ENCODE measurements around the gene SHC3. TPM values are rescaled to one million over a fixed set of nuclear protein-coding genes. Genes with fewer than 3 reads are reported as not detected.

Gene SHC3
- total RNA-seq, 1 experiment from 2014 or later, result 0.69 TPM

DNA sequence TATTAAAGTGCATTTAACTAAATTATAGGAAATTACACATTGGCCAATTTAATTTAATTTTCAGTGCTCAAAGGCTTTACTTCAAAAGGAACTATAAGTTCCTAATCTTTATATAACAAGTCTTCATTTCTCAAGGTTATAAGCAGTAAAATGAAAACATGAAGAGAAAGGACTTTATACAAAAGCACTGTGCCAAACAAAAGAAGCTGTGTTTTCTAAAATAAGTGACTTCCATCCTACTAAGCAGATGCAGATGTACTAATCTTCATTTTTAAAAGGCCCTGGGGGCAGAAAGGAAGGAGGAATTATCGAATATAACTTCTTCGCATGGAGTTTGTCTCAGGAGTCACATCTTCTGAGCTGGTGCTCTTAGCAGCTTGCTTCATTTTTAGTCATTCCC, 81.4 kb downstream of the SHC3 start:
- H3K36me3 ChIP-seq, result no peaks in the 10 kb centered on the region
- no peak for DNase-seq

DNA sequence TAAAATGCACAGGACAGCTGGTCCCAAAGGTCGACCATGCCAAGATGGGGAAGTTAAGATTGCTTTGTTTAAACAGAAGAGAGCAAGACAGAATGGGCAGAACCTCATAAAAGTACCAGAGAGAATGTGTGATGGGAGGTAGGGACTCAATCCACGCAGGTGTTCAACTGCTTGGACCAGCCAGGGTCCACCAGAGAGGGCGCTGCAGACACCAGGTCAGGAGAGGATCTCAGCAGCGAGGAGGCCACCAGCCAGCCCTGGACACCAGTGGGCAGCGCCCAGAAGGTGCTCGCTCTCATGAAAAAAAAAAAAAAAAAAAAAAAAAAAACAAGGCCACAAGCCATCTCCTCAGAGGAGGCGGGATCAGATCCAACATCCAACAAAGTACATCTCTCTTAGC, 81.8 kb downstream of the SHC3 start:
- Histone ChIP-seq H3K27me3 (no peaks in the 10 kb centered on the region), H3K4me3 (no peak overlapping the region), H3K36me3 (no peaks in the 10 kb centered on the region), H3K9me3 (no peaks in the 10 kb centered on the region)
- DNase-seq, result no peak

More for the DNA sequence above, 81.4 kb downstream of the SHC3 start:
- no peak overlapping the region for H3K4me3 ChIP-seq
- no peaks in the 10 kb centered on the region for H3K27me3 ChIP-seq
- no peaks in the 10 kb centered on the region for H3K9me3 ChIP-seq

DNA sequence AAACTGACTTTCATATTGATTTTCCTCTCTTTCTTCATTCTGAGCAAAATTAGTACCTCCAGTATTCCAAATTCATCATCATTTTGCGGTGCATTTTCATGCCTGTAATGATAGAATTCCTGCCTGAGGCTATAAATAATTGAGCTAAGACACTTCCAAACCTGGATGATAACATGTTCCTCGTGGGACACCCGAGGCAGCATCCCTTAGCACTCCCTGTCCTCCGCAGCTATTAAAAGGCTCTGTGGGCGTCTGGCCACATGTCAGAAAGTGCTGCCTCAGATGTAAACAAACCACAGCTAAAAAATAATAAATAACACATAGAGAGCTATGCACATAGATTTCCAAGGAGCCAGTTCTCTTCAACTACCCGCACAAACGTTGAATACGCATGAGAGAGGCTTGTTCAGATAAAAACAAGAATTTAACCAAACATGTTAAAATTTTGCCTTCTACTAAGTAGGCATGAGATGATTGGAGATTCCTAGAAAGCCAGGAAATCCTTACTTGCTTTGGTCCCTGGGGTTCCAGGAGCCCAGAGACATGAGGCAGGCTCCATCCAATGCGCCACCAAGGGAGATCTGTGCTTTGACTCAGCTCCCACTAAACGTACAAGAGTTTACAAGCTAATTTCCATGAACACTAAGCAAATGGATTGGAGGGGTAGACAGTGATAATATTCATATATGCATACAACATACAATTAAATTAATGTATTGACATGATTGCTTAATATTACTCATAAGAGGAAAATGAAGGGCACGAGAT, 82.7 kb downstream of the SHC3 start:
- H3K27me3 ChIP-seq, result no peaks in the 10 kb centered on the region
- no peak for DNase-seq
- H3K36me3 ChIP-seq, result no peaks in the 10 kb centered on the region
- no peaks in the 10 kb centered on the region for H3K9me3 ChIP-seq
- H3K4me3 ChIP-seq, result no peak overlapping the region

DNA sequence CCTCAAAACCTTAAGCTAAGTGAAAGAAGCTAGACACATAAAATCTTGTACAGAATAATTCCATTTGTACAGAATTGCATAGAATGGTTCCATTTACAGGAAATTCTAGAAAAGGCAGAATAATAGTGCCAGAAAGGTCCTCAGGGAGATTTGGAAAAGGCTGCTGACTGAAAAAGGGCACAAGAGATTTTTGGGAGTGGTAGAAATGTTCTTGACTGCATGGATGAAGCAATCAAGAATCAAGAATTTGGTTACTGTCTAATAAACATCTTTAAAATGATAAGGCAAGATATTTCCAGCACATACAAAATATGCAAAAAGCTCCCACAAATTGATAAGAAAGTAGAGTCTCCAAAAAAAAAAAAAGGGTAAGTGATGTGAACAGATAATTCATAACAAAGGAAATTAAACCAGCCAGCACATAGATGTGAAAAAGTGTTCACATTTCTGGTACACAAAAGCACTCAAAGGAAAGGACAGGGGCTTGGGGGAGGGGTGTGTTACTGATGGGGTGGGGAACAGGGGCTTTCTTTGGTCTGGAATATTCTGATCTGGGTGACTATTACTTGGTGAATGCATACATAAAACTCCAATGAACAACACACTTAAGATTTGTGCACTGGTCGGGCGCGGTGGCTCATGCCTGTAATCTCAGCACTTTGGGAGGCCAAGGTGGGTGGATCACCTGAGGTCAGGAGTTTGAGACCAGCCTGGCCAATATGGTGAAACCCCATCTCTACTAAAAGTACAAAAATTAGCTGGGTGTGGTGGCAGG, 85.2 kb downstream of the SHC3 start:
- Histone ChIP-seq H3K27me3 (no peaks in the 10 kb centered on the region), H3K4me3 (no peak overlapping the region), H3K36me3 (no peaks in the 10 kb centered on the region), H3K9me3 (no peaks in the 10 kb centered on the region)
- DNase-seq, result no peak

DNA sequence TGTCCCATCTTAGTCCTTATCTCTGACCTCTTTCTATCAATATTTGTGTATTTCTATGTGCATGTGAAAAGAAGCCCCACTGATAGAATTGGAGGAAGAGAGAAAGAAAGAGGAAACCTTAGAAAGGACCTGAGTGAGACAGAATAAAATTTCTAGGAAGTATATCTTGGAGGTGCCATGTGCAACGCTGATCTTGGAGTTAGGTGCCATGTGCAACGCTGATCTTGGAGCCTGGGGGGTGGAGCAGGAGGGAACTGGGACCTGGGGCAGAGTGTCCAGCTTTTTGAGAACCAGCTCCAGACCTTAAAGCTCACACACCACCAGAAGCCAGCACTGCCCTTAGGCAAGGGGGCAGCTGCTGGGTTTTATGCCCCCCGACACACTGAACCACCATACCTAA, 89.4 kb downstream of the SHC3 start:
- H3K9me3 ChIP-seq, result no peaks in the 10 kb centered on the region
- no peak overlapping the region for H3K4me3 ChIP-seq
- H3K36me3 ChIP-seq, result no peaks in the 10 kb centered on the region
- DNase-seq, result no peak
- H3K27me3 ChIP-seq, result no peaks in the 10 kb centered on the region

DNA sequence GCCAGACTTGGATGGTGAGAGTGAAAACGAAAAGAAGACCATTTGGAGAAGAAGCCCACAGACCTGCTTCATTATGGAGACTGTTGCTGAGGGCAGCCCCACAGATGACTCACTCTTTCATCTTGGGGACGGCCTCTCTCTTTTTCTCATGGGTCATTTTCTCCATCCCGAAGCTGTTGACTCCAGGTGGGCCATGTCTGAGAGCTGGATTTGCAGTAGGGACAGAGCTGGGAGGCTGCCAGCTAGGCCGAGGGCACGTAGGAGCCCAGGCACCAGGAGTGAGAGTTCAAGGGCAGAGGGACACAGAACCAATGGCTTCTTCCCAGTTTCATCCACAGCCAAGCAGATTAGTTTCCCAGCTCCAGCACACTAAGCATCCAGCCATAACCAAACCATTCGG, 95.0 kb downstream of the SHC3 start:
- H3K27me3 ChIP-seq, result no peaks in the 10 kb centered on the region
- H3K36me3 ChIP-seq, result no peaks in the 10 kb centered on the region
- DNase-seq, result no peak
- H3K4me3 ChIP-seq, result no peak overlapping the region
- H3K9me3 ChIP-seq, result no peaks in the 10 kb centered on the region

DNA sequence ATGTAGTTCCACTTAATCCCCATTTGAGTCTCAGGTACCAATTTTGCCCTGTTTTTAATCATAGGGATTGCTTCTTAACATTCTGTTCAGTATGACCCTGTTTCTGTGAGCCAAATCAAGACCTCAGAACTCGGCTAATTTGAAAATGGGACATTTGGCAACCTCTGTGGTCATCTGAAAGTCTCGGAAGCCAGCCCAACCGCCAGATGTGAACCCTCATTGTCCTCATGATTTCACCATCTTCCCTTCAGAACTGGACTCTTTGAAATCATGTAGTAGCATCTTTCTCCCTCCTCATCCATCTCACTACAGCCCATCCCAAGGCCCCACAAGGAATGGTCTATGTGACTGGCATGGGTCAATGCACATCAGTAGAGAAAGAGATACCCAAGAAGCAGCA, 98.4 kb downstream of the SHC3 start:
- DNase-seq, result no peak
- Histone ChIP-seq H3K9me3 (no peaks in the 10 kb centered on the region), H3K4me3 (no peak overlapping the region), H3K36me3 (no peaks in the 10 kb centered on the region), H3K27me3 (no peaks in the 10 kb centered on the region)

DNA sequence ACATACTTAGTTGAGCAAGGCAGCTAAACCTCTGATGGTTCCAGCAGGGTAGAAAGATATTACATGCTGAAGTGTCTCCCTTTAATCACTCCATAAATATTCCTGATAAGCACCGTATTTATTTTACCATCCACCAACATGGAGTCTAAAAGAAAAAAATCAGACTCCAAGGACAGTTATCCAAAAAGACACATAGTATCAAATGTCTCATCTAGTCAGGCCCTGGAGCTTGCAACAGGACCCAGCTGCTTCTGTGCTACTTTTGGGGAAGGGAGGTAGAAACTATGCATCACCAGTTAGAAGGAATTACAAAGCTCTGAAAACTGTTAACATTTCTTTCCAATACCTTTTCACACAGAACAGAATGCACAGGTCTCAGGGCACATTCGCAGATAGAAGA, 99.2 kb downstream of the SHC3 start:
- H3K36me3 ChIP-seq, result no peaks in the 10 kb centered on the region
- H3K4me3 ChIP-seq, result no peak overlapping the region
- DNase-seq, result no peak
- H3K9me3 ChIP-seq, result no peaks in the 10 kb centered on the region
- H3K27me3 ChIP-seq, result no peaks in the 10 kb centered on the region

DNA sequence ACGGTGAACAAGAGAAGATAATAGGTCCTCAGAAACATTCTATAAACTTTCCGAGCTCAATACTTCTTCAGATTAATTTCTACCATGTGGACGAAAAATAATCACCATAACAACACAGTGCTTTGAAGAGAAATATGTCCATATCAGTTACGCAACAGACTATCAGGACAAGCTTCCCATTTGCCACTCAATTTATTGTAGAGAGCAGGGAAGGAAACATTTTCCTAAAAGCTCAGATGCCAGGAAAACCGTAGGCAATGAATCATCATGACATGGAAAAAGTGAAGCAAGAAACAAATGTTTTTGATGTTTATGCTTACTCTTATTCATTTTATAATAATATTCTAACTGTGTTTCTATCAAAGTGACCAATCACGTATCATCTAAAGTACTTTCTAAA, 99.8 kb downstream of the SHC3 start:
- no peaks in the 10 kb centered on the region for H3K36me3 ChIP-seq
- H3K9me3 ChIP-seq, result no peaks in the 10 kb centered on the region
- no peak overlapping the region for H3K4me3 ChIP-seq
- DNase-seq, result no peak
- no peaks in the 10 kb centered on the region for H3K27me3 ChIP-seq

DNA sequence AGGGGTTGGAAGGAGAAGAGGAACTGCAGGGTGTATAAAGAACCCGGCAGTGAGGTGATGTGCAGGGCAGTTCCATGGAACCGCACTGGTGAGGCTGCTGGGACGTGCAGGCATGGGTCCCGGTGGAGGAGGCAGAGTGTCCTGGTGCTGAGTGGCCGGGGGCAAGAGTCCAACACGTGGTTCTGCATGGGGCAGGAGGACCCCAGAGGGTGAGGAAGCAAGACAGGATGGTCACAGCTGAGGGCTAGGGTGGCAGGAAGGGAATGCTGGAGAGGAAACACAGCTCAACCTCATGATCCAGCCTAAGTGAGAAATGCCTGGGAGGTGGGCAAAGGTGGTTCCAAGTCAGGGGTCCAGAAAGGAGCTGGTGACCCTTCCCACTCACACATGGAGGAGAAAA, 100.2 kb downstream of the SHC3 start:
- DNase-seq, result no peak
- Histone ChIP-seq H3K4me3 (no peak overlapping the region), H3K27me3 (no peaks in the 10 kb centered on the region), H3K9me3 (no peaks in the 10 kb centered on the region), H3K36me3 (no peaks in the 10 kb centered on the region)

DNA sequence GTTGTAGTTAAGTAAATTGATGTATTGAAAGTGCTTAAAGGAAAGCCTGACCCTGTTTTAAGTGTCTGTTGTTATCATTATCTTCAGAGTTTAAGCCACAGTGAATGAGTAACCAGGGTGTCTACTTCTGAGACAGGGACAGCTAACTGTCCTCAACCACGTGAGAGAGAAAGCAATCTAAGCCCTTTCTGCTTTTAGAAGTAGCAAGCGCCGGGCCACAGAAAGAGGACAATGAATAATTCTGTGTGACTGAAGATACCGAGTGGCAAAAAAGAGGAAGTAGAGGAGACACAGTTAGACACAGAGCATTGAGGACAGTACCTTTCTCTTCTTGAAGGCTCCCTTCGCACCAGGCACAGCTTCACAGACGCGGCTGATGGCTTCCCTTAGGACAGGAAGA, 101.1 kb downstream of the SHC3 start:
- no peaks in the 10 kb centered on the region for H3K27me3 ChIP-seq
- H3K4me3 ChIP-seq, result no peak overlapping the region
- no peak for DNase-seq
- no peaks in the 10 kb centered on the region for H3K9me3 ChIP-seq
- no peaks in the 10 kb centered on the region for H3K36me3 ChIP-seq

DNA sequence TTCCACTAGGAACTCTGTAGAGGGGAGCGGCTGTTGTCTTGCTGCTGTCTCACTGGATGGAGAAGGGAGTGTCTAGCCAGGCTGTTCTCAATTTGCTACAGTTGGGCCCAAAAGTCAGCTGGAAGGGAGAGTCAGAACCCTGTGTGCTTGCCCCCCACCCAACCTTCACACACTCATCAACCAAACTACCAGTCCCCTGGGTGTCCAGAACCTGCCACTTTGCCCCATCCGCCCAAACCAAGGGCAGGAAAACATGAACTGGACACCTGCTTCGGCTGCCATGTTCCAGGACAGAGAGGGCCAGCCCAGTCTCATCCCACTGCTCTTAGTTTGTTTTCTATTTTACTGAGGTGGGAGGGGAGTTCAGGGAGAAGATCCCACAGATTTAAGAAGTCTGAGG, 105.2 kb downstream of the SHC3 start:
- no peak for DNase-seq
- no peaks in the 10 kb centered on the region for H3K9me3 ChIP-seq
- H3K4me3 ChIP-seq, result no peak overlapping the region
- no peaks in the 10 kb centered on the region for H3K36me3 ChIP-seq
- no peaks in the 10 kb centered on the region for H3K27me3 ChIP-seq

DNA sequence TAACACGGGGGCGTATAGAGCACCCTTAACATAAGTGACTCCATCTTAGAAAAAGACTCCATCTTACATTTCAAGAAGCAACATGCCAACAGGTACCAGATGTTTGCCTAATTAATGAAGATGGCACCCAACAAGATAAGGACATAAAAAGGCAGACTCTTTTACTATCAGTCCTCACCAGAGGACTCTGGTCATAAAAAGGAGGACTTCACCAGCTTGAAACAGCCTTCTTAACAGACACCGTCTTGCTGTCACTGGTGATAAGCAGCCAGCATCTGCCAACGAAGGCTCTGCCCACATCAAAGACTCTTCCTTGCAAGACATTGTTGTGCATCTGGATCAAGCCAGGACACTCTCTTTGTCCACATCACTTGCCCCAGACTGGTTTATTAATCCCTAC, 107.0 kb downstream of the SHC3 start:
- H3K27me3 ChIP-seq, result no peaks in the 10 kb centered on the region
- H3K4me3 ChIP-seq, result no peak overlapping the region
- H3K36me3 ChIP-seq, result no peaks in the 10 kb centered on the region
- no peak for DNase-seq
- no peaks in the 10 kb centered on the region for H3K9me3 ChIP-seq

DNA sequence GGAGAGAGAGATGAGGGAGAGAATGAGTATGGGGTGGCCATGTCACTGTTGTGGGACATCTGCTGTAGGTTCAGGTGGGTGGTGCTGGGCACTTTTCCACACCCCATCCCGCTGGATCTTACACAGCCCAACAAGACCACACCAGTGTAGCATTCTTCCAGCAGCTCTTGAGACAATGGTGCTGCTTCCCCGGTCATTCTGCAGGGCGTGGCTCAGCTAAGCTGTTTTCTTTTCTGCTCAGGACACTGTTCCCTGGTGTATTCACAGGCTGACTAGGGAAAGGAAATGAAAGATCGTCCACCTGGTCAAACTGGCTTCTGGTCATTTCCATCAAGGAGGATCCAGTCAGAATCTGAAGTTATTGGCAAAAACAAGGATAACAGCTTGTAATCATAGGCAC, 111.8 kb downstream of the SHC3 start:
- Histone ChIP-seq H3K36me3 (no peaks in the 10 kb centered on the region), H3K9me3 (no peaks in the 10 kb centered on the region), H3K27me3 (no peaks in the 10 kb centered on the region), H3K4me3 (no peak overlapping the region)
- DNase-seq, result no peak

DNA sequence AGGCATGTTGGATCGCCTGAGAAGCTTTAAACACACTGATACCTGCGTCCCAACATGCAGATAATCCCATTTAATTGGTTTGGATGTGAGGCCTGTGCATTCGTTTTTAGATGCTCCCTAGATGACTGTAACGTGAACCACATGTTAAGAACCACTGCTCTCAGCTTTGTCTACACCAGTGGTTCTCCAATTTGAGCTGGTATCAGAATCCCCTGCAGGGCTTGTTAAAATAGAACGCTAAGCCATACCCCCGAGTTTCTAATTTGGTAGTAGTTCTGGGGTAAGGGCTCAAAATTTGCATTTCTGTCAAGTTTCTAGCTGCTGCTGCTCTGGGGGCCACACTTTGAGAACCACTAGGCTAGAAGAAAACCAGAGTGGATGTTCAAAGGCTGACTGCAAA, 112.7 kb downstream of the SHC3 start:
- no peaks in the 10 kb centered on the region for H3K36me3 ChIP-seq
- no peak overlapping the region for H3K4me3 ChIP-seq
- DNase-seq, result no peak
- H3K9me3 ChIP-seq, result no peaks in the 10 kb centered on the region
- no peaks in the 10 kb centered on the region for H3K27me3 ChIP-seq

DNA sequence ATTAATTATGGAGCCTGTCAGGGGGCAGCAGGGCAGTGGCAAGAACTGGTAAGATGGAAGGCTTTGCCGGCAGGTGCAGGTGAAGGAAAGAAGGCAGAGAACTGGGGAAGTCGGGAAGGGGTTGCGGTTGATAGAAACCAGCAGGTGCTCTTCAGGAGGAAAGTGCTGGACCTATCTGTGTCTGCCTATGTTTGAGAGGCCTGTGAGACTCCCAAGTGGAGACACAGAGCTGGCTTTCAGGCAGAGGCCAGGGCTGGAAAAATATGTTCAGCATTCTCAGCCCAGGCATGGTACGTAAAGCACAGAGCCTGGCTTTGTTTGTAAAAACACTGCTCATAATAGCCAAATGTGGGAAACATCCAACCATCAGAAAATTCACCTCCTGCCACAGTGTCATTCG, 117.8 kb downstream of the SHC3 start:
- no peaks in the 10 kb centered on the region for H3K36me3 ChIP-seq
- no peak for DNase-seq
- H3K9me3 ChIP-seq, result no peaks in the 10 kb centered on the region
- no peak overlapping the region for H3K4me3 ChIP-seq
- H3K27me3 ChIP-seq, result no peaks in the 10 kb centered on the region

DNA sequence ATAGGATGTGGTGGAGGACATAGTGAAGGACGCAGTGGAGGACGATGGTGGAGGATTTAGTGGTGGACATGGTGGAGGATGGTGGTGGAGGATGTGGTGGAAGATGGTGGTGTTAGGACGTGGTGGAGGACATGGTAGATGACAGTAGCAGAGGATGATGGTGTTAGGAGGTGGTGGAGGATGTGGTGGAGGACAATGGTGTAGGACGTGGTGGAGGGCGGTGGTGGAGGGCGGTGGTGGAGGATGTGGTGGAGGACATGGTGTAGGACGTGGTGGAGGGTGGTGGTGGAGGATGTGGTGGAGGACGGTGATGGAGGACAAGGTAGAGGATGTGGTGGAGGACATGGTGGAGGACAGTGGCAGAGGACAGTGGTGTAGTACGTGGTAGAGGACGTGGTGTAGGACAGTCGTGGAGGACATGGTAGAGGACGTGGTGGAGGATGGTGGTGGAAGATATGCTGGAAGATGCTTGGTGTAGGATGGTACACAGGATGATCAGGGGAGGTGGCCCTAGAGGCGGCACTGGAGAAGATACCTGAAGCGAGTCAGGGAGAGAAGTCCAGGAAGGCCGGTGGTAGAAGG, 118.6 kb downstream of the SHC3 start:
- no peak for DNase-seq
- no peaks in the 10 kb centered on the region for H3K27me3 ChIP-seq
- no peaks in the 10 kb centered on the region for H3K9me3 ChIP-seq
- H3K36me3 ChIP-seq, result no peaks in the 10 kb centered on the region
- no peak overlapping the region for H3K4me3 ChIP-seq

DNA sequence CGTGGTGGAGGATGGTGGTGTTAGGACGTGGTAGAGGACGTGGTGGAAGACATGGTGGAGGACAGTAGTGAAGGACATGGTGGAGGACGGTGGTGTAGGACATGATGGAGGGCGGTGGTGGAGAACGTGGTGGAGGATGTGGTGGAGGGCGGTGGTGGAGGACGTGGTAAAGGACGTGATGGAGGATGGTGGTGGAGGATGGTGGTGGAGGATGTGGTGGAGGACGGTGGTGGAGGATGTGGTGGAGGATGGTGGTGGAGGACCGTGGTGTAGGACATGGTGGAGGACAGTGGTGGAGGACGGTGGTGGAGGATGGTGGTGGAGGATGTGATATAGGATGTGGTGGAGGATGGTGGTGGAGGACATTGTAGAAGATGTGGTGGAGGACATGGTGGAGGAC, 119.7 kb downstream of the SHC3 start:
- DNase-seq, result no peak
- H3K36me3 ChIP-seq, result no peaks in the 10 kb centered on the region
- no peaks in the 10 kb centered on the region for H3K9me3 ChIP-seq

More for the DNA sequence above, 119.7 kb downstream of the SHC3 start:
- H3K4me3 ChIP-seq, result no peak overlapping the region
- no peaks in the 10 kb centered on the region for H3K27me3 ChIP-seq

All from MG63 (cell line).